Mucosa of rectum (tissue), 2 donors: Measurements from ENCODE around the gene PDE1C.

Experiments
- H3K27ac ChIP-seq, 2 donors: one replicate each; pipeline ENCODE4 v1.7.0; 2013; ENCODE audit warnings: inconsistent platforms in 2 of 2, low read depth in 2 of 2, low read length in 2 of 2
- H3K27me3 ChIP-seq, 2 donors: one replicate each; pipeline ENCODE4 v1.7.0; 2013; ENCODE audit warnings: low read length in 2 of 2; ENCODE audit not compliant: control insufficient read depth in 2 of 2, insufficient read depth in 2 of 2
- H3K36me3 ChIP-seq, 2 donors: one replicate each; pipeline ENCODE4 v1.7.0; 2013; ENCODE audit warnings: low read length in 2 of 2; ENCODE audit not compliant: control insufficient read depth in 2 of 2, insufficient read depth in 2 of 2
- H3K4me1 ChIP-seq, 2 donors: one replicate each; pipeline ENCODE4 v1.7.0; 2013; ENCODE audit warnings: low read length in 2 of 2, mild to moderate bottlenecking in 1 of 2; ENCODE audit not compliant: control insufficient read depth in 2 of 2, insufficient read depth in 2 of 2
- H3K4me3 ChIP-seq, 2 donors: one replicate each; pipeline ENCODE4 v1.7.0; 2013; ENCODE audit warnings: low read length in 2 of 2
- H3K9ac ChIP-seq, 2 donors: one replicate each; pipeline ENCODE4 v1.7.0; 2013; ENCODE audit warnings: low read length in 2 of 2, low read depth in 1 of 2, mild to moderate bottlenecking in 1 of 2
- H3K9me3 ChIP-seq, 2 donors: one replicate each; pipeline ENCODE4 v1.7.0; 2013; ENCODE audit warnings: low read length in 2 of 2; ENCODE audit not compliant: control insufficient read depth in 2 of 2
- donor health status: healthy.
- donor health status: Normal muscosa, but diverticular disease.

Gene PDE1C

GRCh38 chr7:31979690-31980330 lies 90.4 kb downstream of the PDE1C start:
- no peaks in the 10 kb centered on the region for H3K9me3 ChIP-seq
- H3K4me3 ChIP-seq: no peak overlapping the region
- H3K27ac ChIP-seq: no peak overlapping the region
- no peak overlapping the region for H3K9ac ChIP-seq
- H3K4me1 ChIP-seq: no peaks in the 10 kb centered on the region
- H3K36me3 ChIP-seq: no peaks in the 10 kb centered on the region
- H3K27me3 ChIP-seq: no peaks in the 10 kb centered on the region

- no peaks in the 10 kb centered on the region for H3K27me3 ChIP-seq
- H3K9me3 ChIP-seq: no peaks in the 10 kb centered on the region
- no peak overlapping the region for H3K27ac ChIP-seq
- H3K36me3 ChIP-seq: no peaks in the 10 kb centered on the region
- H3K4me3 ChIP-seq: no peak overlapping the region
- no peaks in the 10 kb centered on the region for H3K4me1 ChIP-seq
- H3K9ac ChIP-seq: no peak overlapping the region
Observed at GRCh38 chr7:31975546-31975945, 94.7 kb downstream of the PDE1C start.

GRCh38 chr7:31974351-31974750 lies 95.9 kb downstream of the PDE1C start:
- H3K9ac ChIP-seq: no peak overlapping the region
- no peak overlapping the region for H3K4me3 ChIP-seq
- H3K9me3 ChIP-seq: no peaks in the 10 kb centered on the region
- H3K27ac ChIP-seq: no peak overlapping the region
- H3K4me1 ChIP-seq: no peaks in the 10 kb centered on the region
- no peaks in the 10 kb centered on the region for H3K36me3 ChIP-seq
- H3K27me3 ChIP-seq: no peaks in the 10 kb centered on the region

GRCh38 chr7:31971049-31971667 lies 99.0 kb downstream of the PDE1C start:
- H3K9me3 ChIP-seq: no peaks in the 10 kb centered on the region
- no peak overlapping the region for H3K27ac ChIP-seq
- no peak overlapping the region for H3K9ac ChIP-seq
- no peaks in the 10 kb centered on the region for H3K27me3 ChIP-seq
- H3K4me1 ChIP-seq: no peaks in the 10 kb centered on the region
- no peaks in the 10 kb centered on the region for H3K36me3 ChIP-seq
- no peak overlapping the region for H3K4me3 ChIP-seq

GRCh38 chr7:31970501-31970900 lies 99.7 kb downstream of the PDE1C start:
- Histone ChIP-seq H3K9ac (no peak overlapping the region), H3K27ac (no peak overlapping the region), H3K9me3 (no peaks in the 10 kb centered on the region), H3K4me1 (no peaks in the 10 kb centered on the region), H3K36me3 (no peaks in the 10 kb centered on the region), H3K4me3 (no peak overlapping the region), H3K27me3 (no peaks in the 10 kb centered on the region)

- no peaks in the 10 kb centered on the region for H3K4me1 ChIP-seq
- H3K4me3 ChIP-seq: no peak overlapping the region
- no peaks in the 10 kb centered on the region for H3K9me3 ChIP-seq
- H3K27ac ChIP-seq: no peak overlapping the region
- no peaks in the 10 kb centered on the region for H3K27me3 ChIP-seq
- no peaks in the 10 kb centered on the region for H3K36me3 ChIP-seq
- H3K9ac ChIP-seq: no peak overlapping the region
Observed at GRCh38 chr7:31963569-31964175, 106.5 kb downstream of the PDE1C start.

GRCh38 chr7:31962246-31962645 lies 108.0 kb downstream of the PDE1C start:
- H3K4me3 ChIP-seq: no peak overlapping the region
- H3K27me3 ChIP-seq: no peaks in the 10 kb centered on the region
- H3K36me3 ChIP-seq: no peaks in the 10 kb centered on the region
- H3K9me3 ChIP-seq: no peaks in the 10 kb centered on the region
- H3K4me1 ChIP-seq: no peaks in the 10 kb centered on the region
- no peak overlapping the region for H3K9ac ChIP-seq
- no peak overlapping the region for H3K27ac ChIP-seq

GRCh38 chr7:31958226-31958625 lies 112.0 kb downstream of the PDE1C start:
- Histone ChIP-seq H3K27ac (no peak overlapping the region), H3K27me3 (no peaks in the 10 kb centered on the region), H3K36me3 (no peaks in the 10 kb centered on the region), H3K4me3 (no peak overlapping the region), H3K4me1 (no peaks in the 10 kb centered on the region), H3K9me3 (no peaks in the 10 kb centered on the region), H3K9ac (no peak overlapping the region)

- Histone ChIP-seq H3K9ac (no peak overlapping the region), H3K9me3 (no peaks in the 10 kb centered on the region), H3K4me1 (no peaks in the 10 kb centered on the region), H3K27me3 (no peaks in the 10 kb centered on the region), H3K27ac (no peak overlapping the region), H3K36me3 (no peaks in the 10 kb centered on the region), H3K4me3 (no peak overlapping the region)
Observed at GRCh38 chr7:31957756-31958155, 112.5 kb downstream of the PDE1C start.

- Histone ChIP-seq H3K9me3 (no peaks in the 10 kb centered on the region), H3K4me3 (no peak overlapping the region), H3K27ac (no peak overlapping the region), H3K4me1 (no peaks in the 10 kb centered on the region), H3K36me3 (no peaks in the 10 kb centered on the region), H3K27me3 (no peaks in the 10 kb centered on the region), H3K9ac (no peak overlapping the region)
Observed at GRCh38 chr7:31957090-31957720, 113.0 kb downstream of the PDE1C start.
